ENCODE results near the gene HECTD4. TPM values are rescaled to one million over a fixed set of nuclear protein-coding genes. Genes with fewer than 3 reads are reported as not detected.

The HECTD4 gene, protein sequence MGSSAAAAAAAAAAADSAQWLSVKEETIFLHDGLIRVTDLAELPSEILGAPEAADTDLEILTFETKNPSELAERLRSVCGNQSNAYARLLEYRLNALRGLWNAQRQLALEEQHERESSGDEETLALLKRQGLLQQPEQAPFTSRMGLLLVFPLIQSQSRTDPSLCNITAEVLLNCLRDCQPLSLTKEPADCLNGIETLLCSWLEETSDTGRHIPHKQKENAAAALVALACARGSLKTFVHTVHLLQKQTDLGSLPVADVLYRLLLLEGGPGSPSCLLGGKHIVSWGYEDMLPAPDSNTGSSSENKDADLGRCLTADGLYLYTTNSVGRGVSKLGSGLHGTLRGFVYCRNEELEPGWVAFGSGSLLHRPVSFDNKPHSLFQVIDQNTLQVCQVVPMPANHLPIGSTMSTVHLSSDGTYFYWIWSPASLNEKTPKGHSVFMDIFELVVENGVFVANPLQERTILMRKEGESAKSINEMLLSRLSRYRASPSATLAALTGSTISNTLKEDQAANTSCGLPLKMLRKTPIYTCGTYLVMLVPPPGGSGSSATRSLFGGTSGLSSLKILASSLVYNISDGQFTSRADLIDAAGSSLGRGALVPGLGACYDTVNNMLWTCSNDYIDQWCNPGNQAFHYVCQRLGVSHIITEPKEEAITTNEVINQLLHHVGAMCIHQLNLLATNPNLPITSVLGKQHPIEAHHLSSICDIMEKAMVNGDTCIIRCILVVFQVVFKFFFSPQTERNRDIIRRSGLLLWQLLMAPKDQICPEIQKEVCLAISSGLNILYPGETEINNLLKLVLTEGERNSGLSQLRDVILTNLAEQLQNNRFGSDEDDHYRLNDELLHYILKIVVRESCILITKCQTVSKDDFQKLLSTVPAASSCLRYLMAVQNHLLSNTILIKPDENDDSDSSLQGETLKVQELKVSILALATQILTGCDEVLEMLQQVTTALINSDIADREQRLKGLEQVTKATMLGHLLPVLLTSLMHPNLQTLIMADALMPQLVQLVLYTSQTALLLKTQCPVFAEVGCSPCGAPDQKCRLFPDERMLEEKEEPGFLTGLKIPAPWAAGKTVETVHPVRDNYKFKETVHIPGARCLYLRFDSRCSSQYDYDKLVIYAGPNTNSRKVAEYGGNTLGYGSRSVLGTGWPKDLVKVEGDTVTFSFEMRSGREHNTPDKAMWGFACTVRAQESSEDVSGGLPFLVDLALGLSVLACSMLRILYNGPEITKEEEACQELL (N-terminal part only)
- polyA plus RNA-seq (2013), result 27.4 TPM

DNA sequence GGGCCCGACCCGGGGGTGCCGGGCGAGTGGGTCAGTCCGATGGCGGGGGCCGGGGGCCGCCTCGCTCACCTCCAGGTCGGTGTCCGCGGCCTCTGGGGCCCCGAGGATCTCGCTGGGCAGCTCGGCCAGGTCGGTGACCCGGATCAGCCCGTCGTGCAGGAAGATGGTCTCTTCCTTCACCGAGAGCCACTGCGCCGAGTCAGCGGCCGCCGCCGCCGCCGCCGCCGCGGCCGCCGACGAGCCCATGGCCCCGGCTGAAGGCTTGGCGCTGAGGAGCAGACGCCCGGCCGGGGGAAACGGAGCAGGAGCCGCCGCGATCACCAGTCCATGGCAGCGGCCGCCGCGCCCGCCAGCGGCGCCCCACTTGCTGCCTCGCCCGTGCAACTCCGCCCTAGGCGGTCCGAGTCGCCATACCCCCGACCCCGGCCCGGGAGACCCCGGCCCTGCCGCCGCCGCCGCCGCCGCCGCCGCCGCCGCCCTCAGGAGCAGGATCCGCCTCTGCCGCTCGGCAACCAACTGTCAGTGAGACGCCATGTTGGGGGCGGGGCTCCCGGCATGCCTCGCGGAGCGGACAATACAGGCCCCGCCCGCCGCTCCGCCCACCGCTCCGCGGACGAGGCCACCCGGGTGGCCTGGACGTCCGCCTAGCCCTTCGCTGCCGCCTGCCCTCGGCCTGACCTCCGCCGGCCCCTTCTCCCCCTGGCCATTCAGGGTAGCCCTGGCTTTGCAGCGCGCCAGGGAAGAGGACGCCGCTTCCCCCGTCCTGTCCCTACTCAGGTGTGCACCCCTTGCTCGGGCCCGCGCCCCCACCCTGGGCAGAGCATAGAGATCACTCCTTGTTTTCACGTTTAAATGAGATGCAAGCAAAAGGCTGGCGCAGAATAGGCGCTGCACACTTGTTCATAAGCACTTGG lies at the start of gene HECTD4:
TSS of gene HECTD4 (minus strand) at position 549 of the 914 bp plus-strand sequence. CDS start at position 246, 303 bp downstream.
- H3K36me3 ChIP-seq (ENCODE audit: control insufficient read depth in 4 of 4, insufficient read depth in 4 of 4, low read length in 3 of 4), result no peaks in the 10 kb centered on the region
- peak within 1 kb of the TSS; percentile 81 to 87 for H3K27ac ChIP-seq (ENCODE audit: insufficient read depth in 1 of 2, low read depth in 1 of 2, low read length in 2 of 2, poor library complexity in 1 of 2, severe bottlenecking in 2 of 2)
- POLR2A ChIA-PET, result interaction anchor here (0.6 kb wide), 1 partner anchor 437 kb away, joined by 5 read pairs; no protein-coding TSS in a partner anchor
- CTCF ChIA-PET, result no interaction called here
- peaks cover 1 to 19% (median 14%) of the 10 kb centered on the region in 4 experiments for H3K4me1 ChIP-seq (ENCODE audit: control extremely low read depth in 1 of 4, control insufficient read depth in 4 of 4, insufficient read depth in 4 of 4, low read length in 3 of 4)
- no peaks in the 10 kb centered on the region for H3K9me3 ChIP-seq (ENCODE audit: control extremely low read depth in 1 of 5, control insufficient read depth in 4 of 5, insufficient read depth in 2 of 5, low read depth in 1 of 5, low read length in 4 of 5)
- H3K4me3 ChIP-seq (ENCODE audit: control insufficient read depth in 1 of 7, extremely low read depth in 1 of 7, insufficient read depth in 4 of 7, low read depth in 2 of 7, low read length in 6 of 7), result peak within 1 kb of the TSS; percentile 46 to 97 (median 83)
- DNase-seq, result peak; percentile 84 to 91 (median 89)
- H3K27me3 ChIP-seq (replicated peaks in 2 of 5; ENCODE audit: control insufficient read depth in 4 of 5, insufficient read depth in 5 of 5, low read length in 4 of 5), result no peaks in the 10 kb centered on the region
- WGBS (ENCODE audit: insufficient coverage), result under 1% methylated on average over 94 of the region's 106 CpGs

DNA sequence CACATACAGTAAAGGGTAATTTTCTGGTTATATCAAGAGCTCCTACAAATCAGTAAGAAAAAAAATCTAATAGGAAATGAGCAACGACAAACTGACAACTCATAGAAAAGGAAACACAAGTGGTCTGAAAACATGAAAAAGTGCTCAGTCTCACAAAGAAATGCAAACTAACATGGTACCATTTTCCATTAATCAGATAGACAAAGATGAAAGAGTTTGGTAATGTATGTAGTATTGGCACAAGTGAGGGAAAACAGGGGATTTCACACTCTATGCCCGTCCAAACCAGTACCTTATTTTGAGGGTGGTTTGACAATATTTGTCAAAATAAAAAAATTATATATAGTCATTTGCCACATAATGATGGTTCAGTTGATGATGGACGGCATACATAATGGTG lies 49.7 kb upstream of the HECTD4 start:
- CTCF ChIA-PET, result no interaction called here

DNA sequence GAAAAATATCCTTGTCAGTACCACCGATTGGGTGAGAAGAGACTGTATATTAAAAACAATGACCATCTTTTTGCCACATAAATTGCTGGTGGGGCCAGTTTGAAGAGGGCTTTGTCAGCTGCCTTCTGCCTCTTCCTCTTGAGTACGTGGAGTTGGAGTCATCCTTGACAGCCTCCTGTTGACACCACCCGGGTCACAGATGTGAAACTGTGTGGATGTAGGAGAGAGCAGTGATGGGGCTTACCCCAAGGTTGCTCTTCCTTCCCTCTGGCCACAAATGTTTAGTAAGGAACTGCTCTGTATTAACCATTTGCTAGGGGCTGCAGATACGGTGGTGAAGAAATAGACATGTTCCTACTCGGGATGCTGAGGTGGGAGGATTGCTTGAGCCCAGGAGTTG lies 48.7 kb upstream of the HECTD4 start:
- CTCF ChIA-PET, result no interaction called here
- H3K9me3 ChIP-seq (ENCODE audit: control extremely low read depth in 1 of 5, control insufficient read depth in 4 of 5, insufficient read depth in 2 of 5, low read depth in 1 of 5, low read length in 4 of 5), result no peaks in the 10 kb centered on the region
- peaks cover 0 to 10% (median 0%) of the 10 kb centered on the region in 4 experiments for H3K36me3 ChIP-seq (ENCODE audit: control insufficient read depth in 4 of 4, insufficient read depth in 4 of 4, low read length in 3 of 4)
- DNase-seq, result peak in 1 of 3 donors; percentile 41
- H3K4me3 ChIP-seq (ENCODE audit: control insufficient read depth in 1 of 7, extremely low read depth in 1 of 7, insufficient read depth in 4 of 7, low read depth in 2 of 7, low read length in 6 of 7), result peak overlapping the region in 1 of 7 experiments; percentile 19
- 27% methylated on average over 2 of the region's 5 CpGs for WGBS (ENCODE audit: insufficient coverage)
- peaks cover 3 to 16% (median 8%) of the 10 kb centered on the region in 4 experiments for H3K4me1 ChIP-seq (ENCODE audit: control extremely low read depth in 1 of 4, control insufficient read depth in 4 of 4, insufficient read depth in 4 of 4, low read length in 3 of 4)
- H3K27ac ChIP-seq (ENCODE audit: insufficient read depth in 1 of 2, low read depth in 1 of 2, low read length in 2 of 2, poor library complexity in 1 of 2, severe bottlenecking in 2 of 2), result no peak overlapping the region
- POLR2A ChIA-PET, result no interaction called here
- no peaks in the 10 kb centered on the region for H3K27me3 ChIP-seq (replicated peaks in 2 of 5; ENCODE audit: control insufficient read depth in 4 of 5, insufficient read depth in 5 of 5, low read length in 4 of 5)

More for the DNA sequence above, 49.7 kb upstream of the HECTD4 start:
- H3K4me1 ChIP-seq (ENCODE audit: control extremely low read depth in 1 of 4, control insufficient read depth in 4 of 4, insufficient read depth in 4 of 4, low read length in 3 of 4), result peaks cover 3 to 16% (median 8%) of the 10 kb centered on the region in 4 experiments
- peaks cover 0 to 6% (median 0%) of the 10 kb centered on the region in 4 experiments for H3K36me3 ChIP-seq (ENCODE audit: control insufficient read depth in 4 of 4, insufficient read depth in 4 of 4, low read length in 3 of 4)
- H3K9me3 ChIP-seq (ENCODE audit: control extremely low read depth in 1 of 5, control insufficient read depth in 4 of 5, insufficient read depth in 2 of 5, low read depth in 1 of 5, low read length in 4 of 5), result no peaks in the 10 kb centered on the region
- WGBS (ENCODE audit: insufficient coverage), result no CpG with 5 or more reads among the region's 3 CpGs
- H3K27me3 ChIP-seq (replicated peaks in 2 of 5; ENCODE audit: control insufficient read depth in 4 of 5, insufficient read depth in 5 of 5, low read length in 4 of 5), result no peaks in the 10 kb centered on the region
- no peak overlapping the region for H3K4me3 ChIP-seq (ENCODE audit: control insufficient read depth in 1 of 7, extremely low read depth in 1 of 7, insufficient read depth in 4 of 7, low read depth in 2 of 7, low read length in 6 of 7)
- H3K27ac ChIP-seq (ENCODE audit: insufficient read depth in 1 of 2, low read depth in 1 of 2, low read length in 2 of 2, poor library complexity in 1 of 2, severe bottlenecking in 2 of 2), result no peak overlapping the region
- POLR2A ChIA-PET, result no interaction called here
- DNase-seq, result no peak

DNA sequence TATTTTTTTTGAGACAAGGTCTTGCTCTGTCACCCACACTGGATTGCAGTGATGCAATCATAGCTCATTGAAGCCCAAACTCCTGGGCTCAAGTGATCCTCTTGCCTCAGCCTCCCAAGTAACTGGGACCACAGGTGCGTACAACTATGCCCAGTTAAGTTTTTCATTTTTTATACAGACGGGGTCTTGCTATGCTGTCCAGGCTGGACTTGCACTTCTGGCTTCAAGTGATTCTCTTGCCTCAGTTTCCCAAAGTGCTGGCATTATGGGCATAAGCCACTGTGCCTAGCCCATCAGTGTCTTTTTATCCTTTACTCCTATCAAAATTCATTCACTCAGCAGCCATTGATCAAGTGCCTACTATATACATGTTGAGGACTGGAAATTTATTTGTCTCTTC lies 45.5 kb upstream of the HECTD4 start:
- 100% methylated on average over 2 of the region's 2 CpGs for WGBS (ENCODE audit: insufficient coverage)
- peaks cover 0 to 8% (median 3%) of the 10 kb centered on the region in 4 experiments for H3K36me3 ChIP-seq (ENCODE audit: control insufficient read depth in 4 of 4, insufficient read depth in 4 of 4, low read length in 3 of 4)
- no peaks in the 10 kb centered on the region for H3K9me3 ChIP-seq (ENCODE audit: control extremely low read depth in 1 of 5, control insufficient read depth in 4 of 5, insufficient read depth in 2 of 5, low read depth in 1 of 5, low read length in 4 of 5)
- no peak overlapping the region for H3K4me3 ChIP-seq (ENCODE audit: control insufficient read depth in 1 of 7, extremely low read depth in 1 of 7, insufficient read depth in 4 of 7, low read depth in 2 of 7, low read length in 6 of 7)
- peaks cover 3 to 16% (median 8%) of the 10 kb centered on the region in 4 experiments for H3K4me1 ChIP-seq (ENCODE audit: control extremely low read depth in 1 of 4, control insufficient read depth in 4 of 4, insufficient read depth in 4 of 4, low read length in 3 of 4)
- DNase-seq, result no peak
- H3K27ac ChIP-seq (ENCODE audit: insufficient read depth in 1 of 2, low read depth in 1 of 2, low read length in 2 of 2, poor library complexity in 1 of 2, severe bottlenecking in 2 of 2), result no peak overlapping the region
- ChIA-PET POLR2A (no interaction called here), CTCF (interaction anchor here (0.6 kb wide), 1 partner anchor 538 kb away, joined by 3 read pairs; no protein-coding TSS in a partner anchor)
- H3K27me3 ChIP-seq (replicated peaks in 2 of 5; ENCODE audit: control insufficient read depth in 4 of 5, insufficient read depth in 5 of 5, low read length in 4 of 5), result no peaks in the 10 kb centered on the region

DNA sequence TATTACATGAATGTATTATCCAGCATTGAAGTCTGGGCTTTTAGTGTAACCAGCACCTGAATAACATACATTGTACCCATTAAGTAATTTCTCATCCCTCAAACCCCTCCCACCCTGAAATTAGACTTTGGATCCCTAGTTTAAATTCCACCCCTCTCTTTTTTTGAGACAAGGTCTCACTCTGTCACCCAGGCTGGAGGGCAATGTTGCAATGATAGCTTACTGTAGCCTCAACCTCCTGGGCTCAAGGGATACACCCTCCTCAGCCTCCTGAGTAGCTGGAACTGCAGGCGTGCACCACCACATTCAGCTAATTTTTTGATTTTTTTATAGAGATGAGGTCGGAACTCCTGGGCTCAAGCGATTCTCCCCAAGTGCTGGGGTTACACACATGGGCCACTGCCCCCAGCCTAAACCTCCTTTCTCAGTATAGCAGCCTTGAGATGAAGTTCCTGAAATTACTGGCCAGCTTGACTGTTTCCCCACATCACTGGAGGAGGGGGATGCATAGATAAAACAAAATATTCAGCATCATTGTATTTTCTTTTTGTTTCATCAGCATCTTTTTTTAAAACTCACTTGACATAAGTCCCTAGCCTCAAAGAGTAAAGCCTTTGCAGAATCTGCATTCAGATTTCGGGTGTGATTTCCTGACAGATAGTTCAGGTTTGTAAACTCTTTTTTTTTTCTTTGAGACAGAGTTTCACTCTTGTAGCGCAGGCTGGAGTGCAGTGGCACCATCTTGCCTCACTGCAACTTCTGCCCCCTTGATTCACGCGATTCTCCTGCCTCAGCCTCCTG lies 43.6 kb upstream of the HECTD4 start:
- no peak overlapping the region for H3K27ac ChIP-seq (ENCODE audit: insufficient read depth in 1 of 2, low read depth in 1 of 2, low read length in 2 of 2, poor library complexity in 1 of 2, severe bottlenecking in 2 of 2)
- H3K27me3 ChIP-seq (replicated peaks in 2 of 5; ENCODE audit: control insufficient read depth in 4 of 5, insufficient read depth in 5 of 5, low read length in 4 of 5), result no peaks in the 10 kb centered on the region
- H3K36me3 ChIP-seq (ENCODE audit: control insufficient read depth in 4 of 4, insufficient read depth in 4 of 4, low read length in 3 of 4), result peaks cover 0 to 16% (median 3%) of the 10 kb centered on the region in 4 experiments
- ChIA-PET POLR2A (no interaction called here), CTCF (interaction anchor here (1.5 kb wide), 1 partner anchor 15 kb away, joined by 5 read pairs; no protein-coding TSS in a partner anchor)
- H3K4me1 ChIP-seq (ENCODE audit: control extremely low read depth in 1 of 4, control insufficient read depth in 4 of 4, insufficient read depth in 4 of 4, low read length in 3 of 4), result peaks cover 0 to 10% (median 2%) of the 10 kb centered on the region in 4 experiments
- no peak overlapping the region for H3K4me3 ChIP-seq (ENCODE audit: control insufficient read depth in 1 of 7, extremely low read depth in 1 of 7, insufficient read depth in 4 of 7, low read depth in 2 of 7, low read length in 6 of 7)
- 94% methylated on average over 3 of the region's 7 CpGs for WGBS (ENCODE audit: insufficient coverage)
- no peak for DNase-seq
- no peaks in the 10 kb centered on the region for H3K9me3 ChIP-seq (ENCODE audit: control extremely low read depth in 1 of 5, control insufficient read depth in 4 of 5, insufficient read depth in 2 of 5, low read depth in 1 of 5, low read length in 4 of 5)

Data from common myeloid progenitor, CD34-positive (primary cell).